MCF 10A (cell line): ENCODE data around the gene NDUFV1. TPM values are rescaled to one million over a fixed set of nuclear protein-coding genes. Genes with fewer than 3 reads are reported as not detected.
"Not testable (repeated sequence)": the region's sequence is repeated elsewhere in the genome, so short reads cannot be mapped to it uniquely, and the experiment has no call there.

Experiments
- BruUV-seq: library from RNA; stranded (reverse); fragments of 400-500 nt; replicated peaks from 2 replicates; lab custom pipeline; 2021; lab: Mats Ljungman, UMichigan
- CTCF ChIA-PET: fragments of 300-600 bp; sonication (Branson Sonifier 250); formaldehyde crosslinking; extraction: SDS; loops from one replicate; lab custom pipeline; 2021; ENCODE audit warnings: antibody characterized with exemption, inconsistent platforms; lab: Yijun Ruan, JAX
- POLR2A ChIA-PET: fragments of 300-600, 350-650 bp; sonication (Branson Sonifier 250); formaldehyde crosslinking; extraction: SDS; loops from one replicate; lab custom pipeline; 2020; ENCODE audit warnings: antibody characterized with exemption, inconsistent platforms; lab: Yijun Ruan, JAX
- DNase-seq: peaks from one replicate; pipeline ENCODE4 v3.0.0-alpha.2; 2018; ENCODE audit not compliant: unreplicated experiment
- H3K27ac Mint-ChIP-seq: one replicate; pipeline ENCODE4 v1.8.0; 2022; ENCODE audit warnings: mild to moderate bottlenecking, low read depth, mixed read lengths; ENCODE audit not compliant: unreplicated experiment
- H3K27me3 Mint-ChIP-seq: one replicate; pipeline ENCODE4 v1.8.0; 2022; ENCODE audit warnings: mixed read lengths; ENCODE audit not compliant: insufficient read depth, unreplicated experiment
- H3K36me3 Mint-ChIP-seq: one replicate; pipeline ENCODE4 v1.8.0; 2022; ENCODE audit warnings: mild to moderate bottlenecking, moderate library complexity, mixed read lengths; ENCODE audit not compliant: insufficient read depth, unreplicated experiment
- H3K4me1 Mint-ChIP-seq: one replicate; pipeline ENCODE4 v1.8.0; 2022; ENCODE audit warnings: mixed read lengths; ENCODE audit not compliant: insufficient read depth, unreplicated experiment
- H3K4me3 Mint-ChIP-seq: one replicate; pipeline ENCODE4 v1.8.0; 2022; ENCODE audit warnings: mild to moderate bottlenecking, moderate library complexity, mixed read lengths; ENCODE audit not compliant: unreplicated experiment
- H3K9me3 Mint-ChIP-seq: one replicate; pipeline ENCODE4 v1.8.0; 2022; ENCODE audit warnings: mixed read lengths; ENCODE audit not compliant: unreplicated experiment
- CTCF ChIP-seq: fragments of 200-600 bp; IDR thresholded peaks from one replicate; pipeline ENCODE4 v1.8.0; 2022; ENCODE audit warnings: antibody characterized with exemption, mild to moderate bottlenecking; ENCODE audit not compliant: unreplicated experiment
- intact Hi-C: fragments of 100-400 bp; cut with micrococcal nuclease; formaldehyde crosslinking; loops from 2 replicates; pipeline ENCODE4 v1.14.1; 2022
- total RNA-seq: library from RNA; stranded (reverse); gene quantifications from 2 replicates; pipeline ENCODE4 v1.2.3, GENCODE V29; 2022

NDUFV1 gene
- total RNA-seq, 1 experiment from 2014 or later = 223 TPM

- H3K36me3 Mint-ChIP-seq = no peaks in the 10 kb centered on the region
- CTCF ChIA-PET = interaction anchor here (0.6 to 0.7 kb wide), 2 partner anchors 35 to 54 kb away, joined by 3 to 4 read pairs; no protein-coding TSS in a partner anchor
Observed at GRCh38 chr11:67599149-67599548, 7.6 kb upstream of the NDUFV1 start.

GRCh38 chr11:67600324-67601029, 6.3 kb upstream of the NDUFV1 start:
- peaks cover 16% of the 10 kb centered on the region for H3K27me3 Mint-ChIP-seq
- intact Hi-C loops = no loop called here
- no peak overlapping the region for H3K27ac Mint-ChIP-seq
- DNase-seq = no peak
- no peak overlapping the region for H3K4me3 Mint-ChIP-seq
- H3K4me1 Mint-ChIP-seq = no peaks in the 10 kb centered on the region
- no peaks in the 10 kb centered on the region for H3K9me3 Mint-ChIP-seq
- no peaks in the 10 kb centered on the region for H3K36me3 Mint-ChIP-seq
- no TSS peak for BruUV-seq
- ChIA-PET CTCF (no interaction called here), POLR2A (interaction anchor here (0.6 to 5.0 kb wide), 3 partner anchors 10 to 17 kb away, joined by 3 to 25 read pairs (median 5); partner anchors contain the start of gene GSTP1)
- TF ChIP-seq CTCF = no peak

More at GRCh38 chr11:67599149-67599548, 7.6 kb upstream of the NDUFV1 start:
- Mint-ChIP-seq H3K4me3 (no peak overlapping the region), H3K9me3 (no peaks in the 10 kb centered on the region), H3K27me3 (peaks cover 16% of the 10 kb centered on the region), H3K4me1 (no peaks in the 10 kb centered on the region), H3K27ac (no peak overlapping the region)
- BruUV-seq = no TSS peak
- DNase-seq = no peak
- intact Hi-C loops = no loop called here
- POLR2A ChIA-PET = interaction anchor here (5.0 kb wide), 1 partner anchor 16 kb away, joined by 25 read pairs; the partner anchor contains the start of gene GSTP1
- TF ChIP-seq CTCF = no peak

GRCh38 chr11:67601098-67601497, 5.6 kb upstream of the NDUFV1 start:
- H3K4me3 Mint-ChIP-seq = no peak overlapping the region
- H3K4me1 Mint-ChIP-seq = no peaks in the 10 kb centered on the region
- ChIA-PET CTCF (interaction anchor here (0.7 kb wide), 1 partner anchor 19 kb away, joined by 3 read pairs; no protein-coding TSS in a partner anchor), POLR2A (interaction anchor here (0.6 to 5.0 kb wide), 3 partner anchors 9 to 17 kb away, joined by 3 to 25 read pairs (median 5); partner anchors contain the start of gene GSTP1)
- no peak for DNase-seq
- H3K27ac Mint-ChIP-seq = no peak overlapping the region
- intact Hi-C loops = no loop called here
- no TSS peak for BruUV-seq
- H3K9me3 Mint-ChIP-seq = no peaks in the 10 kb centered on the region
- no peaks in the 10 kb centered on the region for H3K36me3 Mint-ChIP-seq
- TF ChIP-seq CTCF = no peak
- peaks cover 16% of the 10 kb centered on the region for H3K27me3 Mint-ChIP-seq

- intact Hi-C loops, BruUV-seq, H3K9me3 Mint-ChIP-seq, H3K36me3 Mint-ChIP-seq, DNase-seq, H3K27ac Mint-ChIP-seq, CTCF ChIA-PET, H3K4me1 Mint-ChIP-seq, H3K4me3 Mint-ChIP-seq: not testable (repeated sequence)
- H3K27me3 Mint-ChIP-seq = peaks cover 16% of the 10 kb centered on the region
- POLR2A ChIA-PET = interaction anchor here (0.5 to 2.7 kb wide), 3 partner anchors 12 to 1445 kb away, joined by 3 to 12 read pairs (median 4); partner anchors contain the start of genes GSTP1 and TPCN2
Observed at GRCh38 chr11:67604119-67604518, 2.6 kb upstream of the NDUFV1 start.
